GM23338 (cell line): ENCODE results near the gene RNF114.

Source experiments
- CREB1 ChIP-seq: fragments of 250-450 bp; sonication (Bioruptor Pico); IDR thresholded peaks from 2 replicates; pipeline ENCODE4 v1.5.0; 2020; ENCODE audit warnings: low read depth, mild to moderate bottlenecking, moderate library complexity
- CTCF ChIP-seq, 2 experiments: fragments of 200-600 bp in 1 of 2; sonication (generic) in 1 of 2; conservative IDR thresholded peaks; 2 replicates each; pipeline versions ENCODE4 v1.5.1 to v1.6.1; 2016 to 2017; ENCODE audit warnings: antibody characterized with exemption in 2 of 2, low read depth in 2 of 2, mild to moderate bottlenecking in 2 of 2, moderate library complexity in 1 of 2
- ETS1 ChIP-seq: IDR thresholded peaks from 2 replicates; pipeline ENCODE4 v1.6.1; 2016; ENCODE audit warnings: antibody characterized with exemption
- EZH2 ChIP-seq: fragments of 200-600 bp; sonication (generic); IDR thresholded peaks from one replicate; pipeline ENCODE4 v1.8.0; 2017; ENCODE audit warnings: antibody characterized with exemption, mild to moderate bottlenecking, low read depth; ENCODE audit not compliant: unreplicated experiment
- EZH2phosphoT487 ChIP-seq: fragments of 200-600 bp; sonication (generic); IDR thresholded peaks from one replicate; pipeline ENCODE4 v1.8.1; 2018; ENCODE audit warnings: antibody characterized with exemption; ENCODE audit not compliant: unreplicated experiment
- JUNB ChIP-seq: IDR thresholded peaks from one replicate; pipeline ENCODE4 v1.6.1; 2016; ENCODE audit warnings: antibody characterized with exemption; ENCODE audit not compliant: unreplicated experiment
- NANOG ChIP-seq: IDR thresholded peaks from 2 replicates; pipeline ENCODE4 v1.6.1; 2016; ENCODE audit warnings: antibody characterized with exemption, borderline replicate concordance
- POLR2AphosphoS5 ChIP-seq: IDR thresholded peaks from 2 replicates; pipeline ENCODE4 v1.6.1; 2016; ENCODE audit warnings: antibody characterized with exemption, low read depth
- REST ChIP-seq: IDR thresholded peaks from one replicate; pipeline ENCODE4 v1.6.1; 2018; ENCODE audit warnings: antibody characterized with exemption; ENCODE audit not compliant: unreplicated experiment
- ZNF114 ChIP-seq: fragments of 250-450 bp; sonication (Bioruptor Pico); IDR thresholded peaks from 2 replicates; pipeline ENCODE4 v1.5.0; 2020; ENCODE audit warnings: mild to moderate bottlenecking, moderate library complexity

- TF ChIP-seq EZH2, result no peak
- TF ChIP-seq CTCF (conservative IDR thresholded peaks at IDR 0.05; ENCODE audit: low read depth in 2 of 2), result peak; percentile 91 to 97
- no peak for TF ChIP-seq POLR2AphosphoS5
- TF ChIP-seq REST, result no peak
- no peak for TF ChIP-seq NANOG
- no peak for TF ChIP-seq ZNF114 (CRISPR knock-in tag)
- TF ChIP-seq JUNB, result no peak
- TF ChIP-seq EZH2phosphoT487, result no peak
- TF ChIP-seq ETS1, result no peak
- TF ChIP-seq CREB1 (CRISPR knock-in tag), result no peak
These were observed 29.0 kb downstream of the RNF114 start for GRCh38 chr20:49964964-49965780.
